T-cell (primary cell): Measurements from ENCODE around the gene DIRAS1. TPM values are rescaled to one million over a fixed set of nuclear protein-coding genes. Genes with fewer than 3 reads are reported as not detected.

Experiments
- ATAC-seq, 4 experiments: fragments of 200-7000 bp in 3 of 4; fragments of 150-1000 bp in 1 of 4; cut with Tn5 transposase; replicated peaks in 1 of 4; 1 replicate in 3 of 4; 2 replicates in 1 of 4; pipeline ENCODE4 v1.10.0; 2021; ENCODE audit warnings: moderate library complexity in 3 of 4, mild to moderate bottlenecking in 2 of 4, moderate number of reproducible peaks in 1 of 4
- CTCF ChIA-PET, 2 donors: fragments of 300-600 bp; sonication (Branson Sonifier 250); formaldehyde crosslinking; loops; one replicate each; lab custom pipeline; 2022; ENCODE audit warnings: antibody characterized with exemption in 2 of 2; lab: Charles Lee
- POLR2A ChIA-PET, 2 donors: fragments of 300-600 bp; sonication (Branson Sonifier 250); formaldehyde crosslinking; loops; one replicate each; lab custom pipeline; 2022; ENCODE audit warnings: antibody characterized with exemption in 2 of 2; lab: Charles Lee
- DNase-seq, 35 experiments: peaks; one replicate each; pipeline versions ENCODE4 v3.0.0 to v3.0.0-alpha.2; 2013 to 2023
- H3K27ac ChIP-seq: one replicate; pipeline ENCODE4 v1.5.1; 2013; ENCODE audit warnings: low read length
- H3K27me3 ChIP-seq, 2 experiments: replicated peaks in 1 of 2; 1 replicate in 1 of 2; 2 replicates in 1 of 2; pipeline versions ENCODE4 v1.6.1 to v1.7.0; 2013; ENCODE audit warnings: low read length in 1 of 2, mixed read lengths in 1 of 2; ENCODE audit not compliant: control insufficient read depth in 2 of 2, insufficient read depth in 2 of 2; ENCODE audit errors: extremely low read depth in 1 of 2
- H3K36me3 ChIP-seq, 2 donors: 1 replicate in 1 of 2; 2 replicates in 1 of 2; pipeline versions ENCODE4 v1.6.1 to v1.7.0; 2013; ENCODE audit warnings: low read length in 1 of 2; ENCODE audit not compliant: control insufficient read depth in 2 of 2, insufficient read depth in 1 of 2; ENCODE audit errors: extremely low read depth in 1 of 2
- H3K4me1 ChIP-seq, 2 experiments: 1 replicate in 1 of 2; 2 replicates in 1 of 2; pipeline versions ENCODE4 v1.6.1 to v1.7.0; 2013; ENCODE audit warnings: low read length in 2 of 2, mixed read lengths in 1 of 2; ENCODE audit not compliant: insufficient read depth in 2 of 2, control insufficient read depth in 1 of 2; ENCODE audit errors: extremely low read depth in 1 of 2
- H3K4me3 ChIP-seq, 2 donors: 1 replicate in 1 of 2; 2 replicates in 1 of 2; pipeline versions ENCODE4 v1.5.1 to v1.7.0; 2013; ENCODE audit warnings: mild to moderate bottlenecking in 2 of 2, low read length in 1 of 2, moderate library complexity in 1 of 2; ENCODE audit not compliant: control insufficient read depth in 1 of 2; ENCODE audit errors: extremely low read depth in 1 of 2
- H3K9me3 ChIP-seq: 2 replicates; pipeline ENCODE4 v1.7.0; 2013
- H3K27ac Mint-ChIP-seq, 2 donors: one replicate each; pipeline ENCODE4 v1.8.0; 2020 to 2021; ENCODE audit warnings: mild to moderate bottlenecking in 2 of 2, mixed read lengths in 2 of 2
- H3K27me3 Mint-ChIP-seq, 2 donors: one replicate each; pipeline ENCODE4 v1.8.0; 2021 to 2022; ENCODE audit warnings: mixed read lengths in 2 of 2
- H3K36me3 Mint-ChIP-seq: one replicate; pipeline ENCODE4 v1.8.0; 2021; ENCODE audit warnings: mixed read lengths
- H3K4me1 Mint-ChIP-seq, 3 donors: one replicate each; pipeline ENCODE4 v1.8.0; 2020 to 2022; ENCODE audit warnings: mixed read lengths in 3 of 3, mild to moderate bottlenecking in 1 of 3
- H3K4me3 Mint-ChIP-seq, 3 donors: one replicate each; pipeline ENCODE4 v1.8.0; 2020 to 2022; ENCODE audit warnings: mild to moderate bottlenecking in 3 of 3, mixed read lengths in 3 of 3, moderate library complexity in 3 of 3
- H3K9me3 Mint-ChIP-seq, 3 donors: one replicate each; pipeline ENCODE4 v1.8.0; 2020 to 2022; ENCODE audit warnings: mixed read lengths in 3 of 3
- WGBS: methylation state at CpG from one replicate; pipeline ENCODE4 v1.1.5; 2013; ENCODE audit warnings: missing lambda C conversion rate; ENCODE audit not compliant: insufficient coverage; 5-methylcytosine and 5-hydroxymethylcytosine counted together
- total RNA-seq, 35 experiments: library from RNA in 6 of 35; stranded (reverse) in 6 of 35; fragments of 120-200 nt in 1 of 35; gene quantifications; one replicate each; pipeline versions ENCODE4 v1.2.1 to v1.2.4 and lab custom pipeline; 2013 to 2026

Gene DIRAS1
- total RNA-seq, 5 donors from 2014 or later (not counting 1 experiment from before 2014, with no cell fraction given), result 0.53 to 0.70 (median 0.60) TPM

- Mint-ChIP-seq H3K36me3 (peaks cover 24% of the 10 kb centered on the region), H3K4me3 (no peak overlapping the region), H3K9me3 (no peaks in the 10 kb centered on the region), H3K4me1 (peaks cover 16 to 21% (median 19%) of the 10 kb centered on the region in 3 donors), H3K27me3 (no peaks in the 10 kb centered on the region), H3K27ac (no peak overlapping the region)
- H3K9me3 ChIP-seq, result no peaks in the 10 kb centered on the region
- H3K4me3 ChIP-seq, result no peak overlapping the region
- H3K27me3 ChIP-seq, result no peaks in the 10 kb centered on the region
- H3K36me3 ChIP-seq, result peaks cover 23 to 33% of the 10 kb centered on the region in 2 donors
- WGBS, result 95% methylated on average over 22 of the region's 26 CpGs
- ChIA-PET CTCF (no interaction called here), POLR2A (interaction anchor here in 1 of 2 donors (0.6 kb wide), 1 partner anchor 89 kb away, joined by 3 read pairs; no protein-coding TSS in a partner anchor)
- no peak overlapping the region for H3K27ac ChIP-seq
- DNase-seq (no peak), ATAC-seq (no peak)
- peaks cover 0 to 17% of the 10 kb centered on the region in 2 experiments for H3K4me1 ChIP-seq
Observed at GRCh38 chr19:2734589-2735288, 13.6 kb upstream of the DIRAS1 start.

GRCh38 chr19:2733930-2734588, 12.9 kb upstream of the DIRAS1 start:
- DNase-seq (no peak), ATAC-seq (no peak)
- H3K27me3 Mint-ChIP-seq, result no peaks in the 10 kb centered on the region
- Histone ChIP-seq H3K27ac (no peak overlapping the region), H3K9me3 (no peaks in the 10 kb centered on the region), H3K4me1 (peaks cover 0 to 10% of the 10 kb centered on the region in 2 experiments), H3K36me3 (peaks cover 23 to 33% of the 10 kb centered on the region in 2 donors), H3K27me3 (no peaks in the 10 kb centered on the region), H3K4me3 (no peak overlapping the region)
- CTCF ChIA-PET, result no interaction called here
- no peak overlapping the region for H3K4me3 Mint-ChIP-seq
- H3K36me3 Mint-ChIP-seq, result peaks cover 24% of the 10 kb centered on the region
- 94% methylated on average over 35 of the region's 35 CpGs for WGBS
- peaks cover 13 to 16% (median 14%) of the 10 kb centered on the region in 3 donors for H3K4me1 Mint-ChIP-seq
- H3K9me3 Mint-ChIP-seq, result no peaks in the 10 kb centered on the region
- H3K27ac Mint-ChIP-seq, result no peak overlapping the region
- POLR2A ChIA-PET, result interaction anchor here in 1 of 2 donors (0.6 kb wide), 1 partner anchor 90 kb away, joined by 3 read pairs; no protein-coding TSS in a partner anchor

- Histone ChIP-seq H3K27ac (no peak overlapping the region), H3K4me1 (no peaks in the 10 kb centered on the region), H3K36me3 (peaks cover 23 to 33% of the 10 kb centered on the region in 2 donors), H3K27me3 (peaks cover 0 to under 1% of the 10 kb centered on the region in 2 experiments), H3K4me3 (no peak overlapping the region), H3K9me3 (no peaks in the 10 kb centered on the region)
- DNase-seq (no peak), ATAC-seq (no peak)
- H3K36me3 Mint-ChIP-seq, result peaks cover 24% of the 10 kb centered on the region
- H3K4me1 Mint-ChIP-seq, result peaks cover 4 to 10% (median 7%) of the 10 kb centered on the region in 3 donors
- peaks cover 0 to under 1% of the 10 kb centered on the region in 2 donors for H3K27me3 Mint-ChIP-seq
- no peak overlapping the region for H3K4me3 Mint-ChIP-seq
- 95% methylated on average over 27 of the region's 38 CpGs for WGBS
- H3K27ac Mint-ChIP-seq, result no peak overlapping the region
- H3K9me3 Mint-ChIP-seq, result no peaks in the 10 kb centered on the region
- CTCF ChIA-PET, result no interaction called here
- POLR2A ChIA-PET, result no interaction called here
Observed at GRCh38 chr19:2732883-2733282, 11.7 kb upstream of the DIRAS1 start.

- peaks cover 23 to 33% of the 10 kb centered on the region in 2 donors for H3K36me3 ChIP-seq
- Mint-ChIP-seq H3K4me3 (no peak overlapping the region), H3K9me3 (no peaks in the 10 kb centered on the region), H3K27me3 (peaks cover 0 to 4% of the 10 kb centered on the region in 2 donors), H3K4me1 (peaks cover under 1 to 10% (median 7%) of the 10 kb centered on the region in 3 donors), H3K27ac (no peak overlapping the region), H3K36me3 (peaks cover 24% of the 10 kb centered on the region)
- no peak overlapping the region for H3K27ac ChIP-seq
- H3K27me3 ChIP-seq, result peaks cover 0 to 7% of the 10 kb centered on the region in 2 experiments
- DNase-seq, result no peak
- H3K4me3 ChIP-seq, result no peak overlapping the region
- CTCF ChIA-PET, result no interaction called here
- H3K9me3 ChIP-seq, result no peaks in the 10 kb centered on the region
- POLR2A ChIA-PET, result no interaction called here
- H3K4me1 ChIP-seq, result no peaks in the 10 kb centered on the region
- no peak for ATAC-seq
- WGBS, result 97% methylated on average over 13 of the region's 33 CpGs
Observed at GRCh38 chr19:2732157-2732725, 11.1 kb upstream of the DIRAS1 start.

GRCh38 chr19:2731181-2731995, 10.2 kb upstream of the DIRAS1 start:
- Mint-ChIP-seq H3K27ac (no peak overlapping the region), H3K4me3 (no peak overlapping the region), H3K9me3 (no peaks in the 10 kb centered on the region), H3K27me3 (peaks cover 0 to 7% of the 10 kb centered on the region in 2 donors), H3K4me1 (peaks cover 0 to 7% (median 6%) of the 10 kb centered on the region in 3 donors), H3K36me3 (peaks cover 16% of the 10 kb centered on the region)
- ChIA-PET CTCF (no interaction called here), POLR2A (no interaction called here)
- no peaks in the 10 kb centered on the region for H3K9me3 ChIP-seq
- H3K27ac ChIP-seq, result no peak overlapping the region
- H3K4me3 ChIP-seq, result no peak overlapping the region
- DNase-seq (no peak), ATAC-seq (no peak)
- WGBS, result 91% methylated on average over 33 of the region's 41 CpGs
- peaks cover 0 to 7% of the 10 kb centered on the region in 2 experiments for H3K4me1 ChIP-seq
- peaks cover 0 to 15% of the 10 kb centered on the region in 2 experiments for H3K27me3 ChIP-seq
- H3K36me3 ChIP-seq, result peaks cover 23 to 28% of the 10 kb centered on the region in 2 donors
